PC-3 (cell line): Measurements from ENCODE around the gene FANCG. TPM values are rescaled to one million over a fixed set of nuclear protein-coding genes. Genes with fewer than 3 reads are reported as not detected.

Experiments used
- ATAC-seq: fragments of 200-7000 bp; cut with Tn5 transposase; 2 replicates; pipeline ENCODE4 v1.9.1; 2020; ENCODE audit warnings: mild to moderate bottlenecking, moderate library complexity
- BruUV-seq: library from RNA; stranded (reverse); fragments of 400-500 nt; replicated peaks from 2 replicates; lab custom pipeline; 2021; lab: Mats Ljungman, UMichigan
- CTCF ChIA-PET: fragments of 300-600 bp; sonication (Branson Sonifier 250); formaldehyde crosslinking; loops from one replicate; lab custom pipeline; 2022; ENCODE audit warnings: antibody characterized with exemption; lab: Charles Lee
- POLR2A ChIA-PET: fragments of 300-600 bp; sonication (Branson Sonifier 250); formaldehyde crosslinking; loops from one replicate; lab custom pipeline; 2022; ENCODE audit warnings: antibody characterized with exemption; ENCODE audit not compliant: unreplicated experiment; lab: Charles Lee
- DNase-seq: peaks from one replicate; pipeline ENCODE4 v3.0.0-alpha.2; 2015
- H2AFZ ChIP-seq: fragments of 300-600 bp; sonication (generic); 2 replicates; pipeline ENCODE4 v1.6.0; 2016; ENCODE audit warnings: antibody characterized with exemption, low read length
- H3F3A ChIP-seq: fragments of 300-600 bp; sonication (generic); one replicate; pipeline ENCODE4 v1.6.0; 2017; ENCODE audit warnings: antibody characterized with exemption, low read length, control low read depth, mild to moderate bottlenecking; ENCODE audit not compliant: unreplicated experiment
- H3K27ac ChIP-seq: fragments of 300-600 bp; sonication (generic); 2 replicates; pipeline ENCODE4 v1.5.1; 2016; ENCODE audit warnings: mild to moderate bottlenecking, low read length
- H3K27me3 ChIP-seq: fragments of 300-600 bp; sonication (generic); 2 replicates; pipeline ENCODE4 v1.6.1; 2016; ENCODE audit warnings: low read length, mixed read lengths
- H3K36me3 ChIP-seq: fragments of 300-600 bp; sonication (generic); 2 replicates; pipeline ENCODE4 v1.6.1; 2016; ENCODE audit warnings: low read depth, mixed run types, low read length, mixed read lengths
- H3K4me1 ChIP-seq: fragments of 300-600 bp; sonication (generic); 2 replicates; pipeline ENCODE4 v1.5.1; 2016; ENCODE audit warnings: low read length; ENCODE audit not compliant: insufficient read depth
- H3K4me2 ChIP-seq: fragments of 300-600 bp; sonication (generic); 2 replicates; pipeline ENCODE4 v1.6.0; 2016; ENCODE audit warnings: low read length
- H3K4me3 ChIP-seq: fragments of 300-600 bp; sonication (generic); 2 replicates; pipeline ENCODE4 v1.5.1; 2016; ENCODE audit warnings: mild to moderate bottlenecking, low read length, mixed read lengths
- H3K79me2 ChIP-seq: fragments of 300-600 bp; sonication (generic); 2 replicates; pipeline ENCODE4 v1.6.1; 2017; ENCODE audit warnings: low read length, mixed read lengths
- H3K9ac ChIP-seq: fragments of 300-600 bp; sonication (generic); 2 replicates; pipeline ENCODE4 v1.6.0; 2016; ENCODE audit warnings: mild to moderate bottlenecking, low read length
- H3K9me2 ChIP-seq: fragments of 300-600 bp; sonication (generic); replicated peaks from 2 replicates; pipeline ENCODE4 v1.6.1; 2016; ENCODE audit warnings: mixed run types, low read length, mixed read lengths
- H3K9me3 ChIP-seq: fragments of 300-600 bp; sonication (generic); 2 replicates; pipeline ENCODE4 v1.6.1; 2016; ENCODE audit warnings: low read length, mixed read lengths
- H4K20me1 ChIP-seq: fragments of 300-600 bp; sonication (generic); 2 replicates; pipeline ENCODE4 v1.6.1; 2016; ENCODE audit warnings: low read length, mixed read lengths
- EZH2 ChIP-seq: fragments of 300-600 bp; sonication (generic); IDR thresholded peaks from one replicate; pipeline ENCODE4 v1.6.1; 2017; ENCODE audit warnings: antibody characterized with exemption, mild to moderate bottlenecking, low read length; ENCODE audit not compliant: unreplicated experiment
- EZH2phosphoT487 ChIP-seq: fragments of 300-600 bp; sonication (generic); IDR thresholded peaks from 2 replicates; pipeline ENCODE4 v1.6.1; 2018; ENCODE audit warnings: mild to moderate bottlenecking, antibody characterized with exemption, low read length, borderline replicate concordance
- intact Hi-C: fragments of 100-400 bp; cut with micrococcal nuclease; formaldehyde crosslinking; loops from 2 replicates; pipeline ENCODE4 v1.9.0; 2023
- total RNA-seq: library from RNA; depleted of rRNA; stranded (reverse); fragments of >200 nt; gene quantifications from 2 replicates; pipeline ENCODE4 v1.2.3, GENCODE V29; 2014
- TF ChIP-seq, protein P1 (sequence below): fragments of 300-600 bp; sonication (generic); conservative IDR thresholded peaks from 2 replicates; pipeline ENCODE4 v1.5.1; 2017; ENCODE audit warnings: antibody characterized with exemption, low read depth, mild to moderate bottlenecking, low read length

The FANCG gene
- total RNA-seq, 1 experiment from 2014 or later, result 32.6 TPM

GRCh38 chr9:35072461-35073278 is 7.1 kb downstream of the FANCG start, which contains the start of gene VCP:
Gene VCP (minus strand): TSS chr9:35072625. CDS start chr9:35072353, 272 bp downstream.
- peak; percentile 90 for ATAC-seq
- no TSS peak for BruUV-seq
- no peaks in the 10 kb centered on the region for H3F3A ChIP-seq
- intact Hi-C loops, result no loop called here
- no peaks in the 10 kb centered on the region for H3K9me2 ChIP-seq
- peaks cover 14% of the 10 kb centered on the region for H3K36me3 ChIP-seq
- peaks cover 41% of the 10 kb centered on the region for H4K20me1 ChIP-seq
- POLR2A ChIA-PET, result no interaction called here
- peak within 1 kb of the TSS; percentile 97 for H3K4me2 ChIP-seq
- H3K9ac ChIP-seq, result peak within 1 kb of the TSS; percentile 99
- H3K27me3 ChIP-seq, result no peaks in the 10 kb centered on the region
- peak within 1 kb of the TSS; percentile 43; the same call in 1 of the 2 replicates for H2AFZ ChIP-seq
- DNase-seq, result peak; percentile 98
- CTCF ChIA-PET, result interaction anchor here (0.6 kb wide), 1 partner anchor 24 kb away, joined by 4 read pairs; the partner anchor contains the start of gene PIGO
- H3K9me3 ChIP-seq, result no peaks in the 10 kb centered on the region
- H3K4me3 ChIP-seq, result peak within 1 kb of the TSS; percentile 97
- peak within 1 kb of the TSS; percentile 96 for H3K27ac ChIP-seq
- TF ChIP-seq EZH2 (no peak), EZH2phosphoT487 (no peak)
- TF ChIP-seq, protein P1, sequence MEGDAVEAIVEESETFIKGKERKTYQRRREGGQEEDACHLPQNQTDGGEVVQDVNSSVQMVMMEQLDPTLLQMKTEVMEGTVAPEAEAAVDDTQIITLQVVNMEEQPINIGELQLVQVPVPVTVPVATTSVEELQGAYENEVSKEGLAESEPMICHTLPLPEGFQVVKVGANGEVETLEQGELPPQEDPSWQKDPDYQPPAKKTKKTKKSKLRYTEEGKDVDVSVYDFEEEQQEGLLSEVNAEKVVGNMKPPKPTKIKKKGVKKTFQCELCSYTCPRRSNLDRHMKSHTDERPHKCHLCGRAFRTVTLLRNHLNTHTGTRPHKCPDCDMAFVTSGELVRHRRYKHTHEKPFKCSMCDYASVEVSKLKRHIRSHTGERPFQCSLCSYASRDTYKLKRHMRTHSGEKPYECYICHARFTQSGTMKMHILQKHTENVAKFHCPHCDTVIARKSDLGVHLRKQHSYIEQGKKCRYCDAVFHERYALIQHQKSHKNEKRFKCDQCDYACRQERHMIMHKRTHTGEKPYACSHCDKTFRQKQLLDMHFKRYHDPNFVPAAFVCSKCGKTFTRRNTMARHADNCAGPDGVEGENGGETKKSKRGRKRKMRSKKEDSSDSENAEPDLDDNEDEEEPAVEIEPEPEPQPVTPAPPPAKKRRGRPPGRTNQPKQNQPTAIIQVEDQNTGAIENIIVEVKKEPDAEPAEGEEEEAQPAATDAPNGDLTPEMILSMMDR, result no peak
- H3K79me2 ChIP-seq, result peaks cover 58% of the 10 kb centered on the region
- peaks cover 18% of the 10 kb centered on the region for H3K4me1 ChIP-seq

- Histone ChIP-seq H3K9me3 (no peaks in the 10 kb centered on the region), H3K79me2 (peaks cover 58% of the 10 kb centered on the region), H3K4me1 (peaks cover 18% of the 10 kb centered on the region), H3F3A (no peaks in the 10 kb centered on the region), H3K9me2 (no peaks in the 10 kb centered on the region), H2AFZ (peak overlapping the region; percentile 43; the same call in 1 of the 2 replicates), H3K9ac (peak overlapping the region; percentile 99), H3K36me3 (peaks cover 22% of the 10 kb centered on the region), H3K4me3 (peak overlapping the region; percentile 97), H3K27me3 (no peaks in the 10 kb centered on the region), H4K20me1 (peaks cover 49% of the 10 kb centered on the region), H3K4me2 (peak overlapping the region; percentile 97), H3K27ac (peak overlapping the region; percentile 96)
- intact Hi-C loops, result no loop called here
- ATAC-seq (peak; percentile 73), DNase-seq (peak; percentile 60)
- no TSS peak for BruUV-seq
- TF ChIP-seq, protein P1, result no peak; the same call in 1 of the 2 replicates
- TF ChIP-seq EZH2 (no peak), EZH2phosphoT487 (no peak)
- ChIA-PET POLR2A (interaction anchor here (0.6 kb wide), 2 partner anchors 70 to 296 kb away, joined by 3 read pairs; no protein-coding TSS in a partner anchor), CTCF (interaction anchor here (1.0 kb wide), 1 partner anchor 8 kb away, joined by 3 read pairs; the partner anchor contains the start of gene FANCG)
These were observed 7.8 kb downstream of the FANCG start for GRCh38 chr9:35071814-35072460.
